Cerebellar cortex (tissue), 1 donor: Measurements from ENCODE around the gene CDA.
"Not testable (repeated sequence)": the region's sequence is repeated elsewhere in the genome, so short reads cannot be mapped to it uniquely, and the experiment has no call there.

Experiments used
- DNase-seq: peaks from one replicate; pipeline ENCODE4 v3.0.0-alpha.2; 2015; ENCODE audit warnings: low spot score

The CDA gene

GRCh38 chr1:20586953-20587660 is 1.8 kb upstream of the CDA start:
- no peak for DNase-seq

GRCh38 chr1:20587661-20588053 is 1.2 kb upstream of the CDA start:
- DNase-seq: no peak

- DNase-seq: no peak
These were observed 708 bp downstream of the CDA start for GRCh38 chr1:20589331-20590278.

GRCh38 chr1:20590306-20590777 is 1.4 kb downstream of the CDA start:
- DNase-seq: no peak

- no peak for DNase-seq
These were observed 4.9 kb downstream of the CDA start for GRCh38 chr1:20593756-20594155.

- DNase-seq: no peak
These were observed 5.8 kb downstream of the CDA start for GRCh38 chr1:20594746-20595145.

- no peak for DNase-seq
These were observed 7.2 kb downstream of the CDA start for GRCh38 chr1:20596106-20596505.

- DNase-seq: no peak
These were observed 8.8 kb downstream of the CDA start for GRCh38 chr1:20597650-20598049.

GRCh38 chr1:20600156-20600555 is 11.3 kb downstream of the CDA start:
- DNase-seq: no peak

GRCh38 chr1:20601129-20601825 is 12.4 kb downstream of the CDA start:
- DNase-seq: no peak

GRCh38 chr1:20602851-20603450 is 14.1 kb downstream of the CDA start:
- DNase-seq: no peak

GRCh38 chr1:20603504-20604464 is 14.9 kb downstream of the CDA start:
- no peak for DNase-seq

GRCh38 chr1:20604678-20605077 is 15.8 kb downstream of the CDA start:
- DNase-seq: no peak

GRCh38 chr1:20606801-20607570 is 18.1 kb downstream of the CDA start:
- DNase-seq: not testable (repeated sequence)

GRCh38 chr1:20609541-20609940 is 20.6 kb downstream of the CDA start:
- no peak for DNase-seq

- no peak for DNase-seq
These were observed 22.1 kb downstream of the CDA start for GRCh38 chr1:20610970-20611369.

GRCh38 chr1:20611652-20612051 is 22.8 kb downstream of the CDA start:
- no peak for DNase-seq

- DNase-seq: no peak
These were observed 23.4 kb downstream of the CDA start for GRCh38 chr1:20612221-20612746.

GRCh38 chr1:20614131-20614579 is 25.3 kb downstream of the CDA start:
- DNase-seq: no peak
